DOHH2 (cell line): Measurements from ENCODE around the gene BCL2L13.

ENCODE experiments used
- H3F3A ChIP-seq: fragments of 200-600 bp; sonication (generic), shearing (Covaris generic); 2 replicates; pipeline ENCODE4 v1.6.0; 2016; ENCODE audit warnings: antibody characterized with exemption, mild to moderate bottlenecking; ENCODE audit not compliant: control insufficient read depth, insufficient read depth
- H3K27ac ChIP-seq: fragments of 200-600 bp; sonication (generic); 2 replicates; pipeline ENCODE4 v1.5.1; 2014; ENCODE audit warnings: low read depth, mild to moderate bottlenecking, low read length, moderate library complexity
- H3K27me3 ChIP-seq: fragments of 200-600 bp; sonication (generic); 2 replicates; pipeline ENCODE4 v1.6.1; 2014; ENCODE audit warnings: mild to moderate bottlenecking, low read length, mixed read lengths; ENCODE audit not compliant: control insufficient read depth
- H3K36me3 ChIP-seq: fragments of 200-600 bp; sonication (generic); 2 replicates; pipeline ENCODE4 v1.6.1; 2014; ENCODE audit warnings: mild to moderate bottlenecking, low read length, moderate library complexity, mixed read lengths; ENCODE audit not compliant: control insufficient read depth
- H3K4me1 ChIP-seq: fragments of 200-600 bp; sonication (generic); 2 replicates; pipeline ENCODE4 v1.6.1; 2014; ENCODE audit warnings: mild to moderate bottlenecking, low read length, mixed read lengths; ENCODE audit not compliant: control insufficient read depth
- H3K4me2 ChIP-seq: fragments of 200-600 bp; sonication (generic); 2 replicates; pipeline ENCODE4 v1.6.0; 2014; ENCODE audit warnings: mild to moderate bottlenecking, low read length, moderate library complexity
- H3K4me3 ChIP-seq: fragments of 200-600 bp; sonication (generic); 2 replicates; pipeline ENCODE4 v1.5.1; 2014; ENCODE audit warnings: mild to moderate bottlenecking, low read length, mixed read lengths
- H3K79me2 ChIP-seq: fragments of 200-600 bp; sonication (generic); 2 replicates; pipeline ENCODE4 v1.6.1; 2014; ENCODE audit warnings: mild to moderate bottlenecking, low read length, mixed read lengths; ENCODE audit not compliant: control insufficient read depth
- H3K9me2 ChIP-seq: fragments of 200-600 bp; sonication (generic); replicated peaks from 2 replicates; pipeline ENCODE4 v1.6.1; 2014; ENCODE audit warnings: mild to moderate bottlenecking, low read length, mixed read lengths; ENCODE audit not compliant: control insufficient read depth
- H3K9me3 ChIP-seq: fragments of 200-600 bp; sonication (generic); 2 replicates; pipeline ENCODE4 v1.6.1; 2014; ENCODE audit warnings: antibody characterized with exemption, low read length, mixed read lengths; ENCODE audit not compliant: control insufficient read depth, insufficient read depth
- H4K20me1 ChIP-seq: fragments of 200-600 bp; sonication (generic); 2 replicates; pipeline ENCODE4 v1.6.0; 2014; ENCODE audit warnings: low read depth, mild to moderate bottlenecking, antibody characterized with exemption, low read length, moderate library complexity; ENCODE audit not compliant: control insufficient read depth, insufficient read depth
- CTCF ChIP-seq: fragments of 200-600 bp; sonication (generic); IDR thresholded peaks from one replicate; pipeline ENCODE4 v1.5.1; 2014; ENCODE audit warnings: antibody characterized with exemption, mild to moderate bottlenecking, low read depth, low read length; ENCODE audit not compliant: poor library complexity, severe bottlenecking
- EZH2phosphoT487 ChIP-seq: fragments of 200-600 bp; sonication (generic); IDR thresholded peaks from 2 replicates; pipeline ENCODE4 v1.6.1; 2017; ENCODE audit warnings: borderline replicate concordance, mild to moderate bottlenecking, antibody characterized with exemption, low read length, moderate library complexity, mixed read lengths

BCL2L13 gene

GRCh38 chr22:17705546-17705945, 67.0 kb downstream of the BCL2L13 start:
- no peaks in the 10 kb centered on the region for H3F3A ChIP-seq
- no peaks in the 10 kb centered on the region for H3K27me3 ChIP-seq
- H3K9me3 ChIP-seq = no peaks in the 10 kb centered on the region
- no peak overlapping the region for H3K27ac ChIP-seq
- no peaks in the 10 kb centered on the region for H3K9me2 ChIP-seq
- no peaks in the 10 kb centered on the region for H3K79me2 ChIP-seq
- no peak overlapping the region for H3K4me2 ChIP-seq
- H3K36me3 ChIP-seq = peaks cover 33% of the 10 kb centered on the region
- no peak for TF ChIP-seq CTCF
- TF ChIP-seq EZH2phosphoT487 = no peak
- H3K4me3 ChIP-seq = no peak overlapping the region
- H3K4me1 ChIP-seq = no peaks in the 10 kb centered on the region
- H4K20me1 ChIP-seq = no peaks in the 10 kb centered on the region

- H3K4me2 ChIP-seq = no peak overlapping the region
- no peaks in the 10 kb centered on the region for H3K27me3 ChIP-seq
- no peaks in the 10 kb centered on the region for H3K9me2 ChIP-seq
- H3K79me2 ChIP-seq = no peaks in the 10 kb centered on the region
- no peaks in the 10 kb centered on the region for H3F3A ChIP-seq
- no peak for TF ChIP-seq EZH2phosphoT487
- TF ChIP-seq CTCF = no peak
- no peaks in the 10 kb centered on the region for H3K9me3 ChIP-seq
- no peaks in the 10 kb centered on the region for H4K20me1 ChIP-seq
- no peaks in the 10 kb centered on the region for H3K4me1 ChIP-seq
- no peak overlapping the region for H3K27ac ChIP-seq
- H3K36me3 ChIP-seq = peaks cover 33% of the 10 kb centered on the region
- H3K4me3 ChIP-seq = no peak overlapping the region
These were observed 67.7 kb downstream of the BCL2L13 start for GRCh38 chr22:17705951-17706900.

- TF ChIP-seq CTCF (no peak), EZH2phosphoT487 (no peak)
- Histone ChIP-seq H3K4me3 (no peak overlapping the region), H3K4me2 (no peak overlapping the region)
These were observed 68.4 kb downstream of the BCL2L13 start for GRCh38 chr22:17706947-17707346.

More at GRCh38 chr22:17706947-17707346, 68.4 kb downstream of the BCL2L13 start:
- Histone ChIP-seq H3K9me2 (no peaks in the 10 kb centered on the region), H3K9me3 (no peaks in the 10 kb centered on the region), H3K36me3 (peaks cover 33% of the 10 kb centered on the region), H3K27ac (no peak overlapping the region), H3K27me3 (no peaks in the 10 kb centered on the region), H3K4me1 (no peaks in the 10 kb centered on the region), H4K20me1 (no peaks in the 10 kb centered on the region), H3F3A (no peaks in the 10 kb centered on the region), H3K79me2 (no peaks in the 10 kb centered on the region)
